HCT116 (cell line): Measurements from ENCODE around the gene KNDC1. TPM values are rescaled to one million over a fixed set of nuclear protein-coding genes. Genes with fewer than 3 reads are reported as not detected.

Experiments used
- ATAC-seq: fragments of 200-7000 bp; cut with Tn5 transposase; 2 replicates; pipeline ENCODE4 v1.9.1; 2020; ENCODE audit warnings: mild to moderate bottlenecking, moderate library complexity
- Bru-seq: library from RNA; stranded (reverse); fragments of 400-500 nt; gene quantifications from one replicate; lab custom pipeline; 2021; lab: Mats Ljungman, UMichigan
- BruChase-seq, 2 experiments: library from RNA; stranded (reverse); fragments of 400-500 nt; gene quantifications; one replicate each; lab custom pipeline; 2021; lab: Mats Ljungman, UMichigan
- BruUV-seq: library from RNA; stranded (reverse); fragments of 400-500 nt; replicated peaks from 2 replicates; lab custom pipeline; 2021; lab: Mats Ljungman, UMichigan
- CTCF ChIA-PET: fragments of 300-600 bp; sonication (Branson Sonifier 250); formaldehyde crosslinking; loops from one replicate; lab custom pipeline; 2021; ENCODE audit warnings: antibody characterized with exemption; lab: Charles Lee
- POLR2A ChIA-PET: fragments of 300-600, 350-600 bp; sonication (Branson Sonifier 250); formaldehyde crosslinking; loops from one replicate; lab custom pipeline; 2021; ENCODE audit warnings: antibody characterized with exemption; lab: Charles Lee
- RAD21 ChIA-PET, 2 experiments: fragments of 300-600 bp; sonication (Branson Sonifier 250); formaldehyde crosslinking; loops; one replicate each; lab custom pipeline; 2023; ENCODE audit warnings: low total read pairs in 2 of 2; ENCODE audit not compliant: uncharacterized antibody in 2 of 2, unreplicated experiment in 2 of 2, low non-redundant PET in 1 of 2; lab: Charles Lee
- DNase-seq: peaks from one replicate; pipeline ENCODE4 v3.0.0-alpha.2; 2010; ENCODE audit warnings: low read depth, low spot score
- H2AFZ ChIP-seq: fragments of 200-600 bp; shearing (Covaris generic), sonication (generic); 2 replicates; pipeline ENCODE4 v1.6.1; 2017; ENCODE audit warnings: low read depth, mixed run types, mixed read lengths, antibody characterized with exemption, low read length; ENCODE audit not compliant: poor library complexity, severe bottlenecking
- H3K27ac ChIP-seq: 2 replicates; pipeline ENCODE4 v1.5.1; 2012; ENCODE audit warnings: low read depth, low read length
- H3K27me3 ChIP-seq: fragments of 200-600 bp; sonication (generic); 2 replicates; pipeline ENCODE4 v1.6.1; 2016; ENCODE audit warnings: mixed run types, low read length, mixed read lengths; ENCODE audit not compliant: insufficient read depth
- H3K36me3 ChIP-seq, 2 experiments: fragments of 200-500 bp in 1 of 2; fragments of 200-600 bp in 1 of 2; sonication (Bioruptor generic) in 1 of 2; sonication (generic) in 1 of 2; 2 replicates each; pipeline versions ENCODE4 v1.5.1 to v1.6.1; 2014 to 2016; ENCODE audit warnings: low read length in 2 of 2, inconsistent platforms in 1 of 2, mixed read lengths in 1 of 2, mixed run types in 1 of 2; ENCODE audit not compliant: insufficient read depth in 2 of 2, control insufficient read depth in 1 of 2
- H3K4me1 ChIP-seq, 2 experiments: fragments of 200-600 bp in 1 of 2; sonication (generic) in 1 of 2; 2 replicates each; pipeline versions ENCODE4 v1.5.1 to v1.6.1; 2012 to 2017; ENCODE audit warnings: low read length in 2 of 2, inconsistent platforms in 1 of 2, mild to moderate bottlenecking in 1 of 2, mixed read lengths in 1 of 2, mixed run types in 1 of 2, moderate library complexity in 1 of 2; ENCODE audit not compliant: insufficient read depth in 2 of 2, control insufficient read depth in 1 of 2
- H3K4me2 ChIP-seq: fragments of 200-600 bp; sonication (generic); 2 replicates; pipeline ENCODE4 v1.6.1; 2017; ENCODE audit warnings: mixed run types, low read length, mixed read lengths
- H3K4me3 ChIP-seq, 2 experiments: fragments of 200-600 bp in 1 of 2; sonication (generic) in 1 of 2; replicated peaks in 1 of 2; 2 replicates each; pipeline ENCODE4 v1.5.1; 2011 to 2016; ENCODE audit warnings: low read length in 2 of 2, control low read depth in 1 of 2, low read depth in 1 of 2, mild to moderate bottlenecking in 1 of 2, mixed read lengths in 1 of 2, mixed run types in 1 of 2
- H3K79me2 ChIP-seq: fragments of 200-600 bp; sonication (generic); 2 replicates; pipeline ENCODE4 v1.6.1; 2017; ENCODE audit warnings: mild to moderate bottlenecking, mixed run types, low read length, moderate library complexity, mixed read lengths; ENCODE audit not compliant: insufficient read depth
- H3K9ac ChIP-seq: fragments of 200-600 bp; sonication (generic); 2 replicates; pipeline ENCODE4 v1.6.1; 2016; ENCODE audit warnings: low read length, mixed read lengths
- H3K9me2 ChIP-seq: fragments of 200-600 bp; sonication (generic), shearing (Covaris generic); 2 replicates; pipeline ENCODE4 v1.6.1; 2017; ENCODE audit warnings: mixed run types, mild to moderate bottlenecking, moderate library complexity; ENCODE audit not compliant: insufficient read depth
- H3K9me3 ChIP-seq, 2 experiments: fragments of 200-500 bp in 1 of 2; fragments of 200-600 bp in 1 of 2; sonication (Bioruptor generic) in 1 of 2; sonication (generic) in 1 of 2; 2 replicates each; pipeline ENCODE4 v1.6.1; 2014 to 2017; ENCODE audit warnings: low read length in 2 of 2, mixed read lengths in 2 of 2, inconsistent platforms in 1 of 2, low read depth in 1 of 2, mild to moderate bottlenecking in 1 of 2, mixed run types in 1 of 2, moderate library complexity in 1 of 2; ENCODE audit not compliant: control insufficient read depth in 1 of 2, insufficient read depth in 1 of 2
- H4K20me1 ChIP-seq: fragments of 200-600 bp; sonication (generic), shearing (Covaris generic); 2 replicates; pipeline ENCODE4 v1.6.1; 2017; ENCODE audit warnings: mixed run types, mild to moderate bottlenecking, moderate library complexity; ENCODE audit not compliant: insufficient read depth
- JUND ChIP-seq: IDR thresholded peaks from 2 replicates; pipeline ENCODE4 v1.6.1; 2012
- REST ChIP-seq: IDR thresholded peaks from 2 replicates; pipeline ENCODE4 v1.6.1; 2012; ENCODE audit warnings: low read depth
- SP1 ChIP-seq: IDR thresholded peaks from 2 replicates; pipeline ENCODE4 v1.6.1; 2012; ENCODE audit warnings: low read depth
- ZFX ChIP-seq: fragments of 450-650 bp; IDR thresholded peaks from 2 replicates; pipeline ENCODE4 v1.6.1; 2017
- intact Hi-C: fragments of 100-400 bp; cut with micrococcal nuclease; formaldehyde crosslinking; loops from 2 replicates; pipeline ENCODE4 v1.10.0; 2022
- long read RNA-seq: library from polyadenylated mRNA; unstranded; transcript quantifications from one replicate; pipeline ENCODE4 v2.0.0, GENCODE V29; 2021; ENCODE audit not compliant: unreplicated experiment
- polyA plus RNA-seq: library from polyadenylated mRNA; unstranded; fragments of >200 nt; gene quantifications from 2 replicates; pipeline ENCODE4 v1.2.1, GENCODE V29; 2012; ENCODE audit warnings: missing spikeins
- total RNA-seq: library from RNA; stranded (reverse); gene quantifications from one replicate; pipeline ENCODE4 v1.2.1, GENCODE V29; 2021; ENCODE audit not compliant: unreplicated experiment

The KNDC1 gene
- 3.6 TPM for total RNA-seq
- polyA plus RNA-seq = 1.9 and 6.2 TPM in 2 replicates
- percentile 29 among the genes with signal in this experiment for Bru-seq, nascent RNA
- BruChase-seq, experiment 1, labeled RNA remaining after a 6-hour chase = percentile 36 among the genes with signal in this experiment
- percentile 40 among the genes with signal in this experiment for BruChase-seq, experiment 2, labeled RNA remaining after a 2-hour chase
- long read RNA-seq, partial matches to known transcripts = 13 of 22 reads
- long read RNA-seq, other reads (novel, unspliced or antisense) = 9 of 22 reads

- H3K4me1 ChIP-seq = peaks cover 0 to 5% of the 10 kb centered on the region in 2 experiments; a peak in 1 of 4 replicates
- peak within 1 kb of the TSS; percentile 63 for H3K4me2 ChIP-seq
- H3K27ac ChIP-seq = no peak within 1 kb of the TSS
- no peaks in the 10 kb centered on the region for H3K9me2 ChIP-seq
- POLR2A ChIA-PET = no interaction called here
- no peaks in the 10 kb centered on the region for H4K20me1 ChIP-seq
- no peaks in the 10 kb centered on the region for H3K36me3 ChIP-seq
- H2AFZ ChIP-seq = no peak within 1 kb of the TSS
- H3K4me3 ChIP-seq = peak within 1 kb of the TSS; percentile 46 to 57
- H3K9me3 ChIP-seq = no peaks in the 10 kb centered on the region
- CTCF ChIA-PET = no interaction called here
- intact Hi-C loops = no loop called here
- RAD21 ChIA-PET = no interaction called here
- H3K79me2 ChIP-seq = no peaks in the 10 kb centered on the region
- TF ChIP-seq JUND (no peak), ZFX (peak; percentile 40; the same call in 1 of the 2 replicates), REST (no peak), SP1 (no peak)
- H3K27me3 ChIP-seq = no peaks in the 10 kb centered on the region
- DNase-seq (no peak), ATAC-seq (peak; percentile 88)
- BruUV-seq = no TSS peak
- peak within 1 kb of the TSS; percentile 53 for H3K9ac ChIP-seq
These were observed at the start of gene KNDC1 for GRCh38 chr10:133159950-133160825. KNDC1 (plus strand) TSS chr10:133160219; CDS start chr10:133160468, 249 bp downstream.
